NCI-H524 (cell line): Measurements from ENCODE around the gene TMC6.
"Not testable (repeated sequence)": the region's sequence is repeated elsewhere in the genome, so short reads cannot be mapped to it uniquely, and the experiment has no call there.

ENCODE experiments used
- DNase-seq, 2 experiments: peaks; one replicate each; lab custom pipeline; 2025; lab: John Stamatoyannopoulos, UW

TMC6 gene

DNA sequence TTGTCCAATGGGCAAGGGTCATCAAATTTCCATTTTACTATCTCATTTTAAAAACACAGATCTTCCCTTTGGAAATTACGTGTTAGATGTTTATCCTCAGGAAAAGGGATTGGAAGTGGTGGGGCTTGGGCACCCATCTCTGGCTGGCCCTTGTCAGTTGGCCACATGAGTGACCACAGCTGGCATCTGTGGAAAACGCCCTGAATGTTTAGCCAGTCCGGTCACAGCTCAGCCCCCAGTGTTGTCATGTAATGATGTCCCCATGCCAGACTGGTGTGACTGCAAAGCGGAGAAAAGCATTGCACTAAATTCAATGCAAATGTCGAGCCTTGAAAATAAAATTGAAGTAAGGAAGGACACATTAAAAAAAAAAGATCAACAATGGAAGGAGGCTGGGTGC, 53.0 kb downstream of the TMC6 start:
- no peak for DNase-seq

DNA sequence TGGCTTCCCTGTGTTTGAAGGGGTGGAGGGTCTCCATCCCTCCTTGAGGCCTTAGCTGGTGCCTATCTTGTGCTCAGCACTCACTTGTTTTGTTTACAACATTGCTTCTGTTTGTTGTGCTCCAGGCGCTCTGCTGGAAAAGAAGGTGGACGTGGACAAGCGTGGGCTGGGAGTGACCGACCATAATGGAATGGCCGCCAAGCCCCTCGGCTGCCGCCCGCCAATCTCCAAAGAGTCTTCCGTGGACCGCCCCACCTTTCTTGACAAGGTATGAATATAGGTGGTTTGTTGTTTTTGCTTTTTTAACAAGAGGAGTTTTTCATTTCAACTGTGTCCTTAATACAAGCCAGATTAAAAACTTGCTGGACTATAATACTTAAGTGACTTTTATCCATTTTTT, 53.5 kb downstream of the TMC6 start:
- DNase-seq, result no peak

DNA sequence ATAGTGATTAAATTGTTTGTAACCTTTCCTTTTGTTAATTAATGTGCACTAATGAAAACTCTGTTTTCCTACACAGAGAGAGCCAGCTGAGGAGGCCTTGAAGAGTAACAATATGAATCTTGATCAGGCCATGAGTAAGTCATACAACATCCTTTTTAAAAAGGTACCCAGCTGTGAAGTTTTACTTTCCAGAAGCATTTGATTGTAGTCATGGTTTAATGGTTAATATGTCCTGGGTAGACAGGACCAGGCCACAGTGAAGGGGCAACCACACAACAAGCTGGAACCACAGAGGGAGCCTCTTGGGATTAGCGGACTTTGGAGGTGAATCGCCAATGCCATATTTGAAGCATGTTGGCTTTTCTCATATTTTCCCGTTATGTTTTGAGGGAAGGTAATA, 55.6 kb downstream of the TMC6 start:
- DNase-seq, result no peak

DNA sequence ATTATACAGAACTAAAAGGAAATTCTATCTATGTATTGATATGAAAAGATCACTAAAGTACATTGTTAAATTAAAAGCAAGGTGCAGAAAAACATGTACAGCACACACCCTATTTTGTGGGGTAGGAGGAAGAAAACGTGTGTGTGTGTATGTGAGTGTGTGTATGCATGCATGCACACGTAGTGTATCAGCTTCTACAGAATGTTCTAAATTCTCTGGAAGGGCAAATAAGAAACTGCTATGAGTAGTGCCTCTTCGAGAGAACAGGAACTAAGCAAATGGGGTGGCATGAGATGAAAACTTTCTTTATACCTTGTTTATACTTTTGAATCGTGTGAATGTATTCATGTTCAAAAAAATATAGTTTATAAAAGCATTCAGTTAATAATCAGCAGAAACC, 58.9 kb downstream of the TMC6 start:
- DNase-seq, result no peak

DNA sequence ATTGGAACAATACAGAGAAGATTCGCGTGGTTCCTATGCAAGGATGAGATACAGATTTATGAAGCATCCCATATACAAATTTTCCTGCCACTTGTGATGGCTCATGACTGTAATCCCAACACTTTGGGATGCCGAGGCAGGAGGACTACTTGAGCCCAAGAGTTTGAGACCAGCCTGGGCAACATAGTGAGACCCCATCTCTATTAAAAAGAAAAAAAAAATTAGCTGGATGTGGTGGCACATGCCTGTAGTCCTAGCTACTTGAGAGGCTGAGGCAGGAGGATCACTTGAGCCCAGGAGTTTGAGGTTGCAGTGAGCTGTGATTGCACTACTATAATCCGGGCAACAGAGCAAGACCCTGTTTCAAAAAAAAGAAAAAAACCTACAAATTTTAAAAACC, 61.6 kb downstream of the TMC6 start:
- not testable (repeated sequence) for DNase-seq

DNA sequence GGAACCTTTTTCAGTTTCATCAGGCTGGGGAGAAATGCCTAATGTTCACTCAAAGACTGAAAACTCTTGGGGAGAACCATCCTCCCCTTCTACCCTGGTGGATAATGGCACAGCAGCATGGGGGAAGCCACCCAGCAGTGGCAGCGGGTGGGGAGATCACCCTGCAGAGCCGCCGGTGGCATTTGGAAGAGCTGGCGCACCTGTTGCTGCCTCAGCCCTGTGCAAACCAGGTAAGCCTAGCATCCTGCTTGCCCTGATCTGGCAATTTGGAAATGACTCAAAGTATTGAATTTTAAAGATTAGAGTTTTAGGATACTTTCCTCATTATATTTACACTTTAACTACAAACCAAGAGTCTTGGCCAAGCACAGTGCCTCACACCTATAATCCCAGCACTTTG, 63.8 kb downstream of the TMC6 start:
- no peak for DNase-seq

DNA sequence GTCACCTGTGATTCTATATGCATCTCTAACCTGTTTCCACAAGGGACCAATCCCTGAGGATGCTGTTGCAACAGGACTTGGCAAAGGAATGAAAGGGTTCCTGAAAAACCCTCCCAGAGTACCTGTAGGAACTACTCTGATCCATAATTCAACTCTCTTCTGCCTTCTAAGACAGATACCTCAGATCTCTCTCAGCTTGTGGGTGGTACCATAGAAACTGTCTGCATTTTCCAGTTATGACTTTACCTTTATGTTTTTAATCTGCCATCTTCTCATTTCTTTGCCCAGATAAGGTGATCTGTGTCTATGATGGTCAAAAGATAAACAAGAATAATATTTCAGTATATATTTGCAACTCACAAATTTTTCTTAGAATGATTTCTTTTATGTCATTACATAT, 65.1 kb downstream of the TMC6 start:
- DNase-seq, result no peak

DNA sequence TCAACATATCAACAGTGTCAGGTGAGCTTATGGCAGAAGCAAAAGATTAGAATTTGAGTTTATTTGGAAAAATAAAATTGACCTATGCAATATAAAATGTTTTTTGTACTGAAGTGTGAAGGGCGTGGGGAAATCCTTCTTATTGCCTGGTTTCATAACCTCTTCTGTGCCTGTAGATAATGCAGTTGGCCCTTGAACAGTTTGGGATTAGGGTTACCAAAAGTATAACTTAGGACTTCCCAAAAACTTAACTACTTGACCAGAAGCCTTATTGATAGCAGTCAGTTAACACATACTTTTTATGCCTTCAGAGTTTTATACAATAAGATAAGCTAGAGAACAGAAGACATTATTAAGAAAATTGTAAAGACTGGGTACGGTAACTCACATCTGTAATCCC, 66.0 kb downstream of the TMC6 start:
- DNase-seq, result no peak
